HG02571 (cell line): ENCODE data around the gene ZC2HC1C.

Experiments used
- ATAC-seq: cut with Tn5 transposase; IDR thresholded peaks from one replicate; pipeline ENCODE4 v1.9.1; 2021; ENCODE audit warnings: mild to moderate bottlenecking, moderate library complexity; ENCODE audit not compliant: unreplicated experiment

The ZC2HC1C gene

GRCh38 chr14:75128596-75128990, 59.2 kb downstream of the ZC2HC1C start:
- no peak for ATAC-seq
